ENCODE measurements around the gene RNF14. TPM values are rescaled to one million over a fixed set of nuclear protein-coding genes. Genes with fewer than 3 reads are reported as not detected.

Gene RNF14
- total RNA-seq, 1 experiment from 2014 or later: 20.1 TPM

GRCh38 chr5:141958546-141959172, 10.2 kb upstream of the RNF14 start:
- no peak overlapping the region for H3T11ph ChIP-seq (ENCODE audit: low read length)
- H3K23me2 ChIP-seq (ENCODE audit: insufficient read length, low read depth, low read length, poor library complexity, severe bottlenecking): no peaks in the 10 kb centered on the region
- no peak overlapping the region for H2AK5ac ChIP-seq (ENCODE audit: insufficient read length, low read length)
- H2BK120ac ChIP-seq (ENCODE audit: low read depth, low read length, poor library complexity, severe bottlenecking): no peak overlapping the region
- no peak overlapping the region for H3K4ac ChIP-seq (ENCODE audit: low read depth, low read length)
- no peaks in the 10 kb centered on the region; the same call in 1 of the 2 replicates for H3K4me1 ChIP-seq (ENCODE audit: insufficient read depth, low read length)
- H2AFZ ChIP-seq (ENCODE audit: low read length): no peak overlapping the region
- H3K4me1 Mint-ChIP-seq: peaks cover 16 to 25% of the 10 kb centered on the region in 2 experiments
- H4K91ac ChIP-seq (ENCODE audit: insufficient read length, low read depth, low read length): no peak overlapping the region
- H3K14ac ChIP-seq (ENCODE audit: insufficient read depth, low read length): no peak overlapping the region
- no peaks in the 10 kb centered on the region for H3K36me3 Mint-ChIP-seq (ENCODE audit: insufficient read depth in 1 of 3, low read depth in 3 of 3)
- peak overlapping the region in 1 of 3 experiments; percentile 75; a peak in 2 of 7 replicates for H3K27ac Mint-ChIP-seq
- no peak overlapping the region for H3K18ac ChIP-seq (ENCODE audit: insufficient read length, low read depth, low read length)
- no peak overlapping the region for H3K23ac ChIP-seq (ENCODE audit: insufficient read length, low read depth, low read length)
- H3K9ac ChIP-seq (ENCODE audit: extremely low read depth, insufficient read length, low read length): no peak overlapping the region
- H3K9me3 Mint-ChIP-seq: no peaks in the 10 kb centered on the region
- H3K9me3 ChIP-seq (ENCODE audit: control insufficient read depth, low read depth, low read length): no peaks in the 10 kb centered on the region
- 100% methylated on average over 1 of the region's 8 CpGs for WGBS (ENCODE audit: extremely low coverage, insufficient read length, low lambda C conversion rate)
- no peak overlapping the region for H2BK12ac ChIP-seq (ENCODE audit: insufficient read length, low read depth, low read length)
- H3K4me3 Mint-ChIP-seq: no peak overlapping the region
- no peaks in the 10 kb centered on the region for H4K20me1 ChIP-seq (ENCODE audit: control insufficient read depth, insufficient read depth, insufficient read length)
- no peak for DNase-seq
- H3K79me1 ChIP-seq (ENCODE audit: insufficient read depth, low read depth, low read length, poor library complexity, severe bottlenecking): no peaks in the 10 kb centered on the region
- no peak overlapping the region for H3K27ac ChIP-seq (ENCODE audit: insufficient read length, low read depth, low read length)
- H3K56ac ChIP-seq (ENCODE audit: insufficient read length, low read depth, low read length): no peak overlapping the region
- no peak overlapping the region for H2BK20ac ChIP-seq (ENCODE audit: low read depth, low read length, poor library complexity, severe bottlenecking)
- H3K27me3 Mint-ChIP-seq (ENCODE audit: low read depth): no peaks in the 10 kb centered on the region; the same call in 1 of the 2 replicates
- H2BK5ac ChIP-seq (ENCODE audit: insufficient read length, low read length): no peak overlapping the region
- H4K8ac ChIP-seq (replicated peaks; ENCODE audit: insufficient read length, low read depth, low read length): no peak overlapping the region
- no peak overlapping the region for H4K5ac ChIP-seq (ENCODE audit: insufficient read length, low read depth, low read length)
- no peaks in the 10 kb centered on the region for H3K79me2 ChIP-seq (ENCODE audit: insufficient read depth, low read length)
- TF ChIP-seq CTCF (conservative IDR thresholded peaks at IDR 0.05): no peak
- H2BK15ac ChIP-seq (ENCODE audit: low read depth, low read length): no peak overlapping the region
- H3K27me3 ChIP-seq (ENCODE audit: insufficient read depth, low read length): no peaks in the 10 kb centered on the region
- H3K4me2 ChIP-seq (ENCODE audit: insufficient read depth, insufficient read length, low read length): no peak overlapping the region
